Activated T-helper 2 cell treated with anti-CD3 and anti-CD28 coated beads, Interferon-gamma antibody, Interleukin-2, Interleukin-4, amounts not matched to agents 10 μg/mL and 5 μg/mL and 100 μg/mL, durations not matched to agents 14 hours and 24 hours and 36 hours (primary cell): ENCODE measurements around the gene DGKI. TPM values are rescaled to one million over a fixed set of nuclear protein-coding genes. Genes with fewer than 3 reads are reported as not detected.

Experiments
- DNase-seq: peaks from one replicate; pipeline ENCODE4 v3.0.0; 2021; ENCODE audit warnings: low spot score
- H3K27ac Mint-ChIP-seq: one replicate; pipeline ENCODE4 v1.8.0; 2021; ENCODE audit warnings: mixed read lengths
- H3K27me3 Mint-ChIP-seq: one replicate; pipeline ENCODE4 v1.8.0; 2021; ENCODE audit warnings: low read depth, mixed read lengths
- H3K36me3 Mint-ChIP-seq: one replicate; pipeline ENCODE4 v1.8.0; 2021; ENCODE audit warnings: low read depth, mixed read lengths
- H3K4me1 Mint-ChIP-seq: one replicate; pipeline ENCODE4 v1.8.0; 2021; ENCODE audit warnings: low read depth, mixed read lengths
- H3K4me3 Mint-ChIP-seq: one replicate; pipeline ENCODE4 v1.8.0; 2021; ENCODE audit warnings: low read depth, mild to moderate bottlenecking, moderate library complexity, mixed read lengths
- H3K9me3 Mint-ChIP-seq: one replicate; pipeline ENCODE4 v1.8.0; 2021; ENCODE audit warnings: mixed read lengths
- intact Hi-C: fragments of 100-400 bp; cut with micrococcal nuclease; formaldehyde crosslinking; loops from one replicate; pipeline ENCODE4 v1.15.1; 2023
- total RNA-seq: library from RNA; stranded (reverse); gene quantifications from 2 replicates; pipeline ENCODE4 v1.2.3, GENCODE V29; 2022

DGKI gene
- total RNA-seq, 1 donor from 2014 or later: 3.9 TPM

GRCh38 chr7:137625197-137625596 lies 221.6 kb downstream of the DGKI start:
- H3K4me1 Mint-ChIP-seq: no peaks in the 10 kb centered on the region
- no peaks in the 10 kb centered on the region for H3K27me3 Mint-ChIP-seq
- no peaks in the 10 kb centered on the region for H3K9me3 Mint-ChIP-seq
- no peak overlapping the region for H3K4me3 Mint-ChIP-seq
- intact Hi-C loops: no loop called here
- no peak for DNase-seq
- H3K36me3 Mint-ChIP-seq: no peaks in the 10 kb centered on the region
- no peak overlapping the region for H3K27ac Mint-ChIP-seq

GRCh38 chr7:137619181-137619580 lies 227.6 kb downstream of the DGKI start:
- intact Hi-C loops: no loop called here
- Mint-ChIP-seq H3K36me3 (no peaks in the 10 kb centered on the region), H3K9me3 (no peaks in the 10 kb centered on the region), H3K4me1 (no peaks in the 10 kb centered on the region), H3K27me3 (no peaks in the 10 kb centered on the region), H3K27ac (no peak overlapping the region), H3K4me3 (no peak overlapping the region)
- no peak for DNase-seq

- H3K9me3 Mint-ChIP-seq: no peaks in the 10 kb centered on the region
- no peaks in the 10 kb centered on the region for H3K27me3 Mint-ChIP-seq
- H3K4me3 Mint-ChIP-seq: no peak overlapping the region
- intact Hi-C loops: no loop called here
- DNase-seq: no peak
- no peaks in the 10 kb centered on the region for H3K36me3 Mint-ChIP-seq
- H3K4me1 Mint-ChIP-seq: no peaks in the 10 kb centered on the region
- H3K27ac Mint-ChIP-seq: no peak overlapping the region
These were observed 228.0 kb downstream of the DGKI start for GRCh38 chr7:137618748-137619147.

- Mint-ChIP-seq H3K4me3 (no peak overlapping the region), H3K27me3 (no peaks in the 10 kb centered on the region), H3K36me3 (no peaks in the 10 kb centered on the region), H3K27ac (no peak overlapping the region), H3K4me1 (no peaks in the 10 kb centered on the region), H3K9me3 (no peaks in the 10 kb centered on the region)
- intact Hi-C loops: no loop called here
- DNase-seq: no peak
These were observed 233.7 kb downstream of the DGKI start for GRCh38 chr7:137613006-137613525.

GRCh38 chr7:137611606-137612005 lies 235.2 kb downstream of the DGKI start:
- no peak for DNase-seq
- Mint-ChIP-seq H3K4me1 (no peaks in the 10 kb centered on the region), H3K36me3 (no peaks in the 10 kb centered on the region), H3K9me3 (no peaks in the 10 kb centered on the region), H3K27me3 (no peaks in the 10 kb centered on the region), H3K27ac (no peak overlapping the region), H3K4me3 (no peak overlapping the region)
- intact Hi-C loops: no loop called here

GRCh38 chr7:137609500-137609899 lies 237.3 kb downstream of the DGKI start:
- Mint-ChIP-seq H3K4me3 (no peak overlapping the region), H3K36me3 (no peaks in the 10 kb centered on the region), H3K27me3 (no peaks in the 10 kb centered on the region), H3K9me3 (no peaks in the 10 kb centered on the region), H3K27ac (no peak overlapping the region), H3K4me1 (no peaks in the 10 kb centered on the region)
- no peak for DNase-seq
- intact Hi-C loops: loop anchor here (5.0 kb wide), 1 partner anchor 293 kb away; no protein-coding TSS in a partner anchor

- H3K36me3 Mint-ChIP-seq: no peaks in the 10 kb centered on the region
- no peaks in the 10 kb centered on the region for H3K4me1 Mint-ChIP-seq
- no peaks in the 10 kb centered on the region for H3K27me3 Mint-ChIP-seq
- no peak overlapping the region for H3K4me3 Mint-ChIP-seq
- no peak overlapping the region for H3K27ac Mint-ChIP-seq
- no peaks in the 10 kb centered on the region for H3K9me3 Mint-ChIP-seq
- DNase-seq: no peak
- intact Hi-C loops: loop anchor here (5.0 kb wide), 1 partner anchor 296 kb away; no protein-coding TSS in a partner anchor
These were observed 240.6 kb downstream of the DGKI start for GRCh38 chr7:137606061-137606674.

- no peaks in the 10 kb centered on the region for H3K27me3 Mint-ChIP-seq
- intact Hi-C loops: no loop called here
- DNase-seq: no peak
- H3K4me3 Mint-ChIP-seq: no peak overlapping the region
- no peak overlapping the region for H3K27ac Mint-ChIP-seq
- H3K9me3 Mint-ChIP-seq: no peaks in the 10 kb centered on the region
- H3K4me1 Mint-ChIP-seq: no peaks in the 10 kb centered on the region
- H3K36me3 Mint-ChIP-seq: no peaks in the 10 kb centered on the region
These were observed 243.7 kb downstream of the DGKI start for GRCh38 chr7:137603043-137603442.

- Mint-ChIP-seq H3K4me3 (no peak overlapping the region), H3K27me3 (no peaks in the 10 kb centered on the region), H3K4me1 (no peaks in the 10 kb centered on the region), H3K9me3 (no peaks in the 10 kb centered on the region), H3K27ac (no peak overlapping the region), H3K36me3 (no peaks in the 10 kb centered on the region)
- intact Hi-C loops: no loop called here
- DNase-seq: no peak
These were observed 245.1 kb downstream of the DGKI start for GRCh38 chr7:137601642-137602041.

- intact Hi-C loops: no loop called here
- H3K27me3 Mint-ChIP-seq: no peaks in the 10 kb centered on the region
These were observed 248.9 kb downstream of the DGKI start for GRCh38 chr7:137597856-137598255.

GRCh38 chr7:137593115-137593711 lies 253.6 kb downstream of the DGKI start:
- Mint-ChIP-seq H3K36me3 (no peaks in the 10 kb centered on the region), H3K4me3 (no peak overlapping the region), H3K27me3 (no peaks in the 10 kb centered on the region), H3K4me1 (no peaks in the 10 kb centered on the region), H3K27ac (no peak overlapping the region), H3K9me3 (no peaks in the 10 kb centered on the region)
- DNase-seq: no peak
- intact Hi-C loops: no loop called here

More at GRCh38 chr7:137597856-137598255, 248.9 kb downstream of the DGKI start:
- DNase-seq: no peak
- Mint-ChIP-seq H3K9me3 (no peaks in the 10 kb centered on the region), H3K4me3 (no peak overlapping the region), H3K27ac (no peak overlapping the region), H3K36me3 (no peaks in the 10 kb centered on the region), H3K4me1 (no peaks in the 10 kb centered on the region)

GRCh38 chr7:137592232-137592896 lies 254.4 kb downstream of the DGKI start:
- no peak overlapping the region for H3K27ac Mint-ChIP-seq
- intact Hi-C loops: no loop called here
- H3K27me3 Mint-ChIP-seq: no peaks in the 10 kb centered on the region
- H3K4me3 Mint-ChIP-seq: no peak overlapping the region
- H3K4me1 Mint-ChIP-seq: no peaks in the 10 kb centered on the region
- no peaks in the 10 kb centered on the region for H3K36me3 Mint-ChIP-seq
- no peak for DNase-seq
- H3K9me3 Mint-ChIP-seq: no peaks in the 10 kb centered on the region

- no peaks in the 10 kb centered on the region for H3K4me1 Mint-ChIP-seq
- intact Hi-C loops: no loop called here
- H3K27ac Mint-ChIP-seq: no peak overlapping the region
- H3K4me3 Mint-ChIP-seq: no peak overlapping the region
- H3K9me3 Mint-ChIP-seq: no peaks in the 10 kb centered on the region
- DNase-seq: no peak
- H3K36me3 Mint-ChIP-seq: no peaks in the 10 kb centered on the region
- no peaks in the 10 kb centered on the region for H3K27me3 Mint-ChIP-seq
These were observed 255.3 kb downstream of the DGKI start for GRCh38 chr7:137591421-137591837.
